HG03521 (cell line): ENCODE results near the gene WNK2.

Experiments
- ATAC-seq: cut with Tn5 transposase; IDR thresholded peaks from one replicate; pipeline ENCODE4 v1.9.1; 2021; ENCODE audit warnings: mild to moderate bottlenecking, moderate library complexity; ENCODE audit not compliant: unreplicated experiment

WNK2 gene

DNA sequence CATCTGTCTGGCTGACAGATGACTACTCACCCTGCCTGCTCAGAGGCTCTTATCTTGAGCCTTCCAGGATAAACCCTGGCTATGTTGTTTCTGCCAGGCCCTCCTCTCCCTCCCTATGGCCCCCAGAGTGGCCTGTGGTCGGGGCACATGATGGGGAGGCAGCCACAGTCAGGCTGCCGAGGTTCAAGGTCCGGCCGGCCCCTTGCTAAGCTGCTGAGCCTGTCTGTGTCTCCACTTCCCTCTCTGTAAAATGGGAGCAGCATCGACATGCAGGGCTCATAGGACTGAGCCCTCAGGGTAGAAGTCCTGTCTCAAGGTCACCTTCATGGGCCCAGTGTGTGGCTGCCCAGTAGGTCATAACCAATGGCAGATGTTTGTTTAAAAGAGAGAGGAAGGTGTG is 28.5 kb downstream of the WNK2 start:
- ATAC-seq = no peak

GRCh38 chr9:93216073-93216365 is 32.1 kb downstream of the WNK2 start:
- no peak for ATAC-seq

DNA sequence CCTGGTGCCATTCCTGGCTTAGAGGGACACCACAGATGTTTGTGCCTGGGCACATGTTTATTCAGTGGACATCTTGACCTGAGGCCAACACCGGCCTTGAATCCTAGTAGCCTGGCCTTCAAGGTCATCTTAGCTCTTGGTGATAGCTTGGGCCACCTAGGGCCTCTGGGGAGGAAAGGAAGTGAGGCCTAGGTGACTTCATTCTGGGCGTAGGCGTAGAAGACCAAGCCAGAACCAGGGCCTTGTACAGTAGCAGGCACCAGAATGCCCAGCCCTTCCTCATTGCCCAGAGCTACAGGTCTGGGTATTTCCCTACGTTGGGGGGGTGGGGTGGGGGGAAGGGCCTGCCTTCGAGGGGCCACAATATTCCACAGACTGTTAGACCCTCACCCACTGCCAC is 33.8 kb downstream of the WNK2 start:
- ATAC-seq = no peak

DNA sequence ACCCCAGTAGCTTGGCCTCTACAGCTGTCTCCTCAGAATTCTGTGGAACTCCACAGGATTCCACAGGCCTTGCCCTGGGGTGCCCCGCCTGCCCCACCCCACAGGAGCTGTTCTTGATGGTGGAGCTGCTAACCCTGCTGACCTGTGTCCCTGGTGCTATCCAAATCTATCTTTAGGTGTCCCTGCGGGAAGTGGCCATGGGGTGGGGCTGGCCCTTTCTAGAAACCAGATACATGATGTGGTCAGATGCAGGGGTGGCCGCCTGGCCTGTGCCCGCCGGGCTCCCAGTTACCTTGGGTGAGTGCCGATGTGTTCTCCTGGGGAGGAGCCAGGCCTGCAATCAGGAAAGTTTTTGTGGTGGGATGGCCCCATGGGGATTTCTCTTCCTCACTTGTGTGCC is 34.2 kb downstream of the WNK2 start:
- ATAC-seq = no peak

DNA sequence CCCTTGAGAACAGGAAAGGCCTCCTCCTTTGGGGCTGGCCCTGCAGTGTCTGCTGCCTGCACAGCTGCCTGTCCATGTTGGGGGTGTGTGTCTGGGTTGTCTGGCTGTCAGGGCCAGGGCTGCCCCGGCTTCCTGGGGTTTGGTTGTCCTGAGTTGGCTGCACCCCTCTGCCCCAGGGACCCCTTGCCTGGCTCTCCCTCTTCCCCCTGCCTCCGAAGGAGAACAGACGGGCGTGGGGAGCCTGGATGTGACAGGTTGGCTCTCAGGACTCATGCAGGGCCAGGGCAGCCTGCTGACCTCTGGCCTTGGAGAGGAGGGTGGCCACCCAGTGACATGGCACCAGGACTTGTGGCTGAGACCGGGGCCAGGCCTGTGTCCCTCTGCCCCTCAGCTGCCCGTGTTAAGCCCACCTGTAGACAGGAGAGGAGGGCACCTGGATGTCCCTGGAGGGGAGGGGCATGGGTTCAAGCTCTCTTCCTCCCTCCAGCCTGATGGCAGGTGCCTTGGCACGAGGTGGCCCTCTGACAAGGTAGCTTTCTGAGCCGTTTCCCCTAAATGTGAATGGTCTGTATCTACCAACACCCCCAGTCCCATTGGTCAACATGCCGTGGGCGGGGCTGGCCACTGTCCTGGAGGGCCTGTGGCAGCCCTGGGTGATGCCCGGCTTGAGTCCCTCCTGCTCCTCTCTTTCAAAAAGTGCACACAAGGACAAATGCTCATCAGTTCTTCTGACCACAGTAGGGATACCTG is 34.9 kb downstream of the WNK2 start:
- ATAC-seq = no peak

GRCh38 chr9:93219692-93220091 is 35.8 kb downstream of the WNK2 start:
- ATAC-seq = no peak

GRCh38 chr9:93220627-93221026 is 36.7 kb downstream of the WNK2 start:
- ATAC-seq = no peak

GRCh38 chr9:93221044-93221443 is 37.1 kb downstream of the WNK2 start:
- no peak for ATAC-seq

DNA sequence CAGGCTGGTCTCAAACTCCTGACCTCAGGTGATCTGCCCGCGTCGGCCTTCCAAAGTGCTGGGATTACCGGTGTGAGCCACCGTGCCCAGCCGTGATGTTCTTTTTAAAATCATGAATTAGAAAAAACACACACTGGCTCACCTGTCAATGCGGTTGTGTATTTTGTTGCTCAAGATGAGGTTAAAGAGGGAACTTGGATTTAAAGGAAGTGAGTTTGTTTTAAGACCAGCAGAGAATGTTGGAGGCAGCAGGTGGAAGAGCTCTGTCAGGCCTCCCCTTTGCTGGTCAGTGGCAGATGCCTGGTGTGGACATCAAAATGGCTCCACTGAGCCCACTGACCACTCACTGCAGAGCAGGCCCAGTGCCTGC is 38.9 kb downstream of the WNK2 start:
- no peak for ATAC-seq

- no peak for ATAC-seq
These were observed 39.6 kb downstream of the WNK2 start for GRCh38 chr9:93223260-93224180.

DNA sequence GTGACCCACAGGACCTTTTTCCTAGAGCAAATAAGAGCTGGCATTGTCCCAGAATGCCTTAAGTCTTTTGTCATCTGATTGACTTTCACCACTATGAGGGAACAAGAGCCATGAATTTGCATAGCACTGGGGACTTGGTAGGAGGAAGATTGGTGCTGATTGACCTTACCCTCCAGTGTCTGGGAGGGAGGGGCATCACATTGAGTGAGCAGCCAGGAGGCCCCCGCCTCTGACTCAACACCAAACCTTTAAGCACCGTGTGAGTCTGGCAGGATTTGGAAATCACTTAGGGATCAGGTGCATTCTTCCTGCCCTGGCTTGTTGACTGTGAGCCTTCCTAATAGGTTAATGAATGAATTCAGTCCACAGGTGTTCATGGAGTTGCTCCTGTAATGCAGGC is 40.7 kb downstream of the WNK2 start:
- no peak for ATAC-seq

DNA sequence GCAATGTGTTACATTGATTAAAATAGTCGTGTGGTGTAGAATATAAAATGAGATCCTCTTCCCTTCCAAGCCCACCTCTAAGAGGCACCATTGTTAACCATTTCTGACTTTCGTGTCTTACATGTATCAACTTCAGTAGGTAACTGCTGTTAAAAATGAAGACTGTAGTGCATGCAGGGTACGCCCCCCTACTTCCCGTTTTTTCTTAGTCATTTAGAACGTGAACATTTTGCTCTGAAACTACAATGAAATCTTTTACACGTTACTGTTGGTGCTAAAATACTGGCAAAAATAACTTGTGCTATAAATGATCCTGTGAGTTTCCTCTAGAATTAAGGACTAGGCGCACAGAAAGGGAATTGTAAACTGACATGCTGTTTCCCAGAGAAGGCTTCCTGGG is 41.5 kb downstream of the WNK2 start:
- ATAC-seq = no peak

DNA sequence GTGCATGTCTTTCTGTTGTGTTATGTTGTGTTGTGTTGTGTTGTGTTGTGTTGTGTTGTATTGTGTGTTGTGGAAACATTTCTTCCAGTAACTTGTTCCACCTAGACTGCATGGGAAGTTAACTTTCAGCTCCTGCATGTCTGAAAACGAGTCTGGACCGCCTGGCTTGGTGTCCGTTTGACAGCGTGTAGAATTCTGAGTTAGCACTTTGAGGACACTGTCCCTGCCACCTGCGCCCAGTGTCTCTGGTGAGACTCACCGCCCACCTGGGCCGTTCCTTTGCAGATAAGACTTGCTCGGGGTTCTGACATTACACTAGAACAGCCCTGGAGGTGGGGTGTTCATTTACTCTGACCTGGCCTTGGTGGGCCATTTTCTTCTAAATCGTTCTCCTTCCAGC is 42.0 kb downstream of the WNK2 start:
- no peak for ATAC-seq

GRCh38 chr9:93226819-93227218 is 42.9 kb downstream of the WNK2 start:
- no peak for ATAC-seq

- no peak for ATAC-seq
These were observed 44.1 kb downstream of the WNK2 start for GRCh38 chr9:93228030-93228429.

DNA sequence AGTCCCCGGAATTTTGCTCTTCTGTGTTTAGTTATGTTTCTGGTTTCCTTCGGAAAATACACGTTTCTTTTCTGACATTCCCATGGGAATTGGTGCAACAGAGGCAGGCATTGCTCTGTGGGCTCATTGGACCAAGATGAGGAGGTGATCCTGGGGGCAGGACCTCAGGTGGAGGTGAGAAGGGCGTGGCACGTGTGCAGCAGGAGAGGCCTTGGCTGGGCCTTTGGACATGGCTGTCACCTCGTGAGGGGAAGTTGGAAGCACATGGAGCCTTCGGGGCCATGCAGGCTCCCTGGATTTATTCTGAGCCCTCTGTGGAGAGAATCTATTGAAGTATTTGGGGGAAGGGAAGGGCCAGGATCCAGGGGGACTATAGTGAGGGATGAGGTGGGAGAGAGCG is 44.5 kb downstream of the WNK2 start:
- ATAC-seq = no peak

DNA sequence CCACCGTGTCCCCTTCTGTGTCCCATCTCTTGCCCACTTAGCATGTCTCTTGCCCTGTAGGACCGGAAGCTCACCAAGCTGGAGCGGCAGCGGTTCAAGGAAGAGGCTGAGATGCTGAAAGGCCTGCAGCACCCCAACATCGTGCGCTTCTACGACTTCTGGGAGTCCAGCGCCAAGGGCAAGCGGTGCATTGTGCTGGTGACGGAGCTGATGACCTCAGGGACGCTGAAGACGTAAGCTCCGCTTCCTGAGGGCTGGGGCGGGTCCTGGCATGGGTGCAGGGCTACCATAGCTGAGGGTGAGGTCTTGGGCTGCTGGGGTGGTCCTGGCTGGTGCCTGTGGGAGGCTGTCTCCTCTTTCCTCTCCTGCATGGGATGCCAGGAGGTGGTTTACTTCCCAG is 45.7 kb downstream of the WNK2 start:
- no peak for ATAC-seq

- no peak for ATAC-seq
These were observed 46.2 kb downstream of the WNK2 start for GRCh38 chr9:93230185-93230584.

GRCh38 chr9:93230601-93231000 is 46.7 kb downstream of the WNK2 start:
- no peak for ATAC-seq

- no peak for ATAC-seq
These were observed 47.3 kb downstream of the WNK2 start for GRCh38 chr9:93231121-93231694.

DNA sequence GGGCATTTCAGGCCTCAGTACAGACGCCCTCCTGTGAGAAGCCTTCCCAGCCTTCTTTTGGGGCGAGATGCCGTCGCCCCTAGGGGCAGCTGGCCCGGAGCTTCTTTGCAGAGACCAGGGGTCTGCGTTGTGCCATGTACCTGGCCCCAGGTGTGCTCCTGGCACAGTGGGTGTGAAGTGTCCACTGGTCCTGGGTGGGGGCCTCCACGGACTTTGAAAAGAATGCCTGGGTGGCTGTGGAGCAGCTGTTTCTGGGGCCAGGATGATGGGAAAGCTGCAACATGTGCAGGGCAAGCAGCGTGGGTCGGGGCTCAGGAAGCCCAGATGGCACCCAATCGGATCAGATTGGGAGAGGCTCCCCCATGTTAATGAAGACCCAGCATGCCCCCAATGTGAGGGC is 47.8 kb downstream of the WNK2 start:
- no peak for ATAC-seq

GRCh38 chr9:93232388-93232960 is 48.5 kb downstream of the WNK2 start:
- no peak for ATAC-seq
